PFSK-1 (cell line): ENCODE data around the gene SHBG.

Source experiments
- POLR2AphosphoS5 ChIP-seq: IDR thresholded peaks from 2 replicates; pipeline ENCODE4 v1.6.1; 2012; ENCODE audit warnings: low read depth, mild to moderate bottlenecking, control low read depth, low read length, moderate library complexity
- SIN3A ChIP-seq: IDR thresholded peaks from 2 replicates; pipeline ENCODE4 v1.6.1; 2012; ENCODE audit warnings: mild to moderate bottlenecking, low read length, moderate library complexity, borderline replicate concordance; ENCODE audit not compliant: insufficient read depth
- TAF1 ChIP-seq: IDR thresholded peaks from 2 replicates; pipeline ENCODE4 v1.6.1; 2012; ENCODE audit warnings: low read length, control low read depth, borderline replicate concordance; ENCODE audit not compliant: insufficient read depth

DNA sequence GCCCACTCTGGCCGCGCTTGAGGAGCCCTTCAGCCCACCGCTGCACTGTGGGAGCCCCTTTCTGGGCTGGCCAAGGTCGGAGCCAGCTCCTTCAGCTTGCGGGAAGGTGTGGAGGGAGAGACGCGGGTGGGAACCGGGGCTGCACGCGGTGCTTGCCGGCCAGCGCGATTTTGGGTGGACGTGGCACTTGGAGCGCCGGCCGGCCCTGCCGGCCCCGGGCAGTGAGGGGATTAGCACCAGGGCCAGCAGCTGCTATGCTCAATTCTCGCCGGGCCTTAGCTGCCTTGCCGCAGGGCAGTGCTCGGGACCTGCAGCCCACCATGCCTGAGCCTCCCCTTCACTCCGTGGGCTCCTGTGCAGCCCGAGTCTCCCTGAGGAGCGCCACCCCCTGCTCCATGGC is 10.8 kb downstream of the SHBG start:
- TF ChIP-seq POLR2AphosphoS5 (no peak), SIN3A (no peak), TAF1 (no peak)
